H1 (cell line): ENCODE data around the gene TAT. TPM values are rescaled to one million over a fixed set of nuclear protein-coding genes. Genes with fewer than 3 reads are reported as not detected.

ENCODE experiments used
- CREB1 ChIP-seq: IDR thresholded peaks from 2 replicates; pipeline ENCODE4 v1.6.1; 2012; ENCODE audit warnings: inconsistent platforms
- HDAC2 ChIP-seq, 2 experiments: fragments of 300-600 bp in 1 of 2; sonication (generic) in 1 of 2; IDR thresholded peaks; 2 replicates each; pipeline ENCODE4 v1.6.1; 2011 to 2012; ENCODE audit warnings: low read depth in 2 of 2, low read length in 2 of 2, mild to moderate bottlenecking in 2 of 2, moderate library complexity in 2 of 2, borderline replicate concordance in 1 of 2, inconsistent platforms in 1 of 2
- RAD21 ChIP-seq, 2 experiments: IDR thresholded peaks in 1 of 2; conservative IDR thresholded peaks in 1 of 2; 2 replicates each; pipeline ENCODE4 v1.6.1; 2011; ENCODE audit warnings: low read depth in 2 of 2, low read length in 2 of 2, improper control_type of control experiment in 1 of 2, inconsistent platforms in 1 of 2, mild to moderate bottlenecking in 1 of 2, moderate library complexity in 1 of 2
- polyA plus RNA-seq, 7 experiments: library from polyadenylated mRNA; depleted of rRNA in 3 of 7; stranded (reverse) in 5 of 7; unstranded in 2 of 7; fragments of >200 nt in 5 of 7; fragments of 200-250 nt in 2 of 7; gene quantifications; 1 replicate in 5 of 7; 2 replicates in 1 of 7; 4 replicates in 1 of 7; pipeline versions ENCODE4 v1.2.1 to v1.2.3, GENCODE V29; 2011 to 2013; ENCODE audit warnings: missing spikeins in 2 of 7, mixed read lengths in 2 of 7
- total RNA-seq: library from RNA; stranded (reverse); fragmentation: NEBNext Ultra II Directional; extraction: Animal tissue kit (Norgen Biotek cat#: 25700); gene quantifications from 2 replicates; pipeline ENCODE4 v1.2.1, GENCODE V29; 2021
- TF ChIP-seq, protein P1 (sequence below): IDR thresholded peaks from 2 replicates; pipeline ENCODE4 v1.6.1; 2012; ENCODE audit warnings: low read length, inconsistent platforms

TAT gene
- total and polyA plus RNA-seq, 2 of the 8 experiments (the other 6 are each of a cell fraction or from before 2014, with no cell fraction given): 0.03 TPM; not detected in 1

DNA sequence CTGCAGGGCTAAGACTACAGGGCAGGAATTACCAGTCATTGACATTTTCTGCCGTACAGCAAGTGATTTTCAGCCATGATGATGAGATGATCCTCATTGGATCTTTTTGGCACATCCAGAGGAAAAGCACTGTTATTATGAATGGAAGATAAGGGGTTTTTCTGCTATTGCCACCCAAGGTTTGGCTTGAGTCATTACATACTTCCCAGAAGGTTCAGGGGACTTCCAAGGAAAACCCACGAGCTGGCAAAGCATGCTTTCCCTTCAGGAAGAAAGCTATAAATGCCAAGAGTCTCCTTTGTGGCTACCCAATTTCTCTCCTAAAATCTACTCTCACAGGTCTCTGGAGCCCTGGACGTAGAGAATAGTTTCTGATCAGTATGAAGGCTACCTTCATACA, 44.5 kb downstream of the TAT start (continued):
- TF ChIP-seq, protein P1, sequence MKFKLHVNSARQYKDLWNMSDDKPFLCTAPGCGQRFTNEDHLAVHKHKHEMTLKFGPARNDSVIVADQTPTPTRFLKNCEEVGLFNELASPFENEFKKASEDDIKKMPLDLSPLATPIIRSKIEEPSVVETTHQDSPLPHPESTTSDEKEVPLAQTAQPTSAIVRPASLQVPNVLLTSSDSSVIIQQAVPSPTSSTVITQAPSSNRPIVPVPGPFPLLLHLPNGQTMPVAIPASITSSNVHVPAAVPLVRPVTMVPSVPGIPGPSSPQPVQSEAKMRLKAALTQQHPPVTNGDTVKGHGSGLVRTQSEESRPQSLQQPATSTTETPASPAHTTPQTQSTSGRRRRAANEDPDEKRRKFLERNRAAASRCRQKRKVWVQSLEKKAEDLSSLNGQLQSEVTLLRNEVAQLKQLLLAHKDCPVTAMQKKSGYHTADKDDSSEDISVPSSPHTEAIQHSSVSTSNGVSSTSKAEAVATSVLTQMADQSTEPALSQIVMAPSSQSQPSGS: no peak
- TF ChIP-seq RAD21 (IDR thresholded peaks at IDR 0.05 in 1 of 2, conservative IDR thresholded peaks at IDR 0.05 in 1 of 2; ENCODE audit: low read depth in 2 of 2, low read length in 2 of 2) (no peak), HDAC2 (IDR thresholded peaks at IDR 0.05; ENCODE audit: borderline replicate concordance in 1 of 2, low read depth in 2 of 2, low read length in 2 of 2) (no peak), CREB1 (no peak)
